ENCODE results near the gene RNASE11. TPM values are rescaled to one million over a fixed set of nuclear protein-coding genes. Genes with fewer than 3 reads are reported as not detected.

RNASE11 gene
- total RNA-seq, 1 donor from 2014 or later = 1.2 TPM

Other genes starting within 250 kb of the RNASE11 start
- 11.3 TPM for gene PARP2, start 244.4 kb downstream of the RNASE11 start, total RNA-seq (ENCODE audit: insufficient read depth, low replicate concordance)
- 13.2 TPM for gene TEP1, start 174.5 kb downstream of the RNASE11 start, total RNA-seq (ENCODE audit: insufficient read depth, low replicate concordance)
- 6.3 TPM for gene KLHL33, start 151.8 kb downstream of the RNASE11 start, total RNA-seq (ENCODE audit: insufficient read depth, low replicate concordance)
- 59.0 TPM for gene OSGEP, start 133.2 kb downstream of the RNASE11 start, total RNA-seq (ENCODE audit: insufficient read depth, low replicate concordance)
- gene APEX1, start 132.8 kb downstream of the RNASE11 start, total RNA-seq (ENCODE audit: insufficient read depth, low replicate concordance) = 25.5 TPM
- gene PIP4P1, start 126.6 kb downstream of the RNASE11 start, total RNA-seq (ENCODE audit: insufficient read depth, low replicate concordance) = 6.5 TPM
- gene PNP, start 118.6 kb downstream of the RNASE11 start, total RNA-seq (ENCODE audit: insufficient read depth, low replicate concordance) = 13.7 TPM
- 4.8 TPM for gene RNASE10, start 82.5 kb downstream of the RNASE11 start, total RNA-seq (ENCODE audit: insufficient read depth, low replicate concordance)
- gene RNASE9, start 27.0 kb downstream of the RNASE11 start, total RNA-seq (ENCODE audit: insufficient read depth, low replicate concordance) = 9.6 TPM
- gene RNASE12, start 3.4 kb upstream of the RNASE11 start, total RNA-seq (ENCODE audit: insufficient read depth, low replicate concordance) = 5.8 TPM
- gene OR6S1, start 53.7 kb upstream of the RNASE11 start, total RNA-seq (ENCODE audit: insufficient read depth, low replicate concordance) = 1.4 TPM
- gene RNASE4, start 96.6 kb upstream of the RNASE11 start, total RNA-seq (ENCODE audit: insufficient read depth, low replicate concordance) = 96.5 TPM
- gene ANG, start 100.8 kb upstream of the RNASE11 start, total RNA-seq (ENCODE audit: insufficient read depth, low replicate concordance) = 11.8 TPM
- gene EDDM3A, start 157.9 kb upstream of the RNASE11 start, total RNA-seq (ENCODE audit: insufficient read depth, low replicate concordance) = not detected
- gene EDDM3B, start 180.4 kb upstream of the RNASE11 start, total RNA-seq (ENCODE audit: insufficient read depth, low replicate concordance) = 1.9 TPM
- gene RNASE6, start 193.3 kb upstream of the RNASE11 start, total RNA-seq (ENCODE audit: insufficient read depth, low replicate concordance) = 18.3 TPM
- gene RNASE1, start 214.8 kb upstream of the RNASE11 start, total RNA-seq (ENCODE audit: insufficient read depth, low replicate concordance) = 227 TPM